ENCODE measurements around the gene P3H3. TPM values are rescaled to one million over a fixed set of nuclear protein-coding genes. Genes with fewer than 3 reads are reported as not detected.

The P3H3 gene
- total and polyA plus RNA-seq, 2 experiments from 2014 or later: 16.4 to 38.2 TPM

GRCh38 chr12:6780573-6780972, 47.6 kb upstream of the P3H3 start (continued):
- no peak for TF ChIP-seq ZNF462 (CRISPR knock-in tag; IDR thresholded peaks at IDR 0.05)

- Histone ChIP-seq H3K27me3 (ENCODE audit: insufficient read depth) (peaks cover 16% of the 10 kb centered on the region), H3K4me2 (no peak overlapping the region), H3K79me2 (replicated peaks; ENCODE audit: insufficient read depth) (no peaks in the 10 kb centered on the region), H3F3A (replicated peaks; ENCODE audit: low read depth) (peaks cover 5% of the 10 kb centered on the region; the same call in 1 of the 2 replicates), H3K27ac (ENCODE audit: low read depth) (no peak overlapping the region), H3K9me2 (ENCODE audit: insufficient read depth) (no peaks in the 10 kb centered on the region), H2AFZ (no peak overlapping the region), H3K4me3 (no peak overlapping the region), H4K20me1 (replicated peaks; ENCODE audit: insufficient read depth) (no peaks in the 10 kb centered on the region), H3K36me3 (ENCODE audit: insufficient read depth) (no peaks in the 10 kb centered on the region), H3K4me1 (ENCODE audit: insufficient read depth) (peaks cover 14% of the 10 kb centered on the region)
- no peaks in the 10 kb centered on the region for H3K9me3 Mint-ChIP-seq
- DNase-seq (ENCODE audit: low spot score): no peak
- ATAC-seq: no peak
- peaks cover 36% of the 10 kb centered on the region for H3K4me1 Mint-ChIP-seq
- H3K36me3 Mint-ChIP-seq (ENCODE audit: low read depth): no peaks in the 10 kb centered on the region
- no peak overlapping the region for H3K27ac Mint-ChIP-seq
- no peak overlapping the region for H3K4me3 Mint-ChIP-seq
- peaks cover 27% of the 10 kb centered on the region for H3K27me3 Mint-ChIP-seq (ENCODE audit: insufficient read depth, low read depth, poor library complexity)
- TF ChIP-seq ZNF462 (CRISPR knock-in tag; IDR thresholded peaks at IDR 0.05): no peak
- no peak for TF ChIP-seq EZH2 (IDR thresholded peaks at IDR 0.05; ENCODE audit: low read depth, unreplicated experiment)
- TF ChIP-seq JUNB (IDR thresholded peaks at IDR 0.05; ENCODE audit: unreplicated experiment): no peak
- TF ChIP-seq REST (IDR thresholded peaks at IDR 0.05; ENCODE audit: unreplicated experiment): no peak
These were observed 46.1 kb upstream of the P3H3 start for GRCh38 chr12:6782119-6782518.
